Measurements from ENCODE around the gene ELOVL6.
"Not testable (repeated sequence)": the region's sequence is repeated elsewhere in the genome, so short reads cannot be mapped to it uniquely, and the experiment has no call there.

Gene ELOVL6

GRCh38 chr4:110196206-110196870 lies 2.1 kb downstream of the ELOVL6 start:
- DNase-seq, result peak; percentile 29

- DNase-seq, result no peak
Observed at GRCh38 chr4:110195561-110196205, 2.7 kb downstream of the ELOVL6 start.

- DNase-seq, result peak; percentile 87
Observed at GRCh38 chr4:110193822-110194761, 4.3 kb downstream of the ELOVL6 start.

- not testable (repeated sequence) for DNase-seq
Observed at GRCh38 chr4:110193287-110193686, 5.1 kb downstream of the ELOVL6 start.

- DNase-seq, result no peak
Observed at GRCh38 chr4:110190249-110190648, 8.2 kb downstream of the ELOVL6 start.

- no peak for DNase-seq
Observed at GRCh38 chr4:110188113-110188512, 10.3 kb downstream of the ELOVL6 start.

- no peak for DNase-seq
Observed at GRCh38 chr4:110184791-110185155, 13.6 kb downstream of the ELOVL6 start.

GRCh38 chr4:110184140-110184790 lies 14.2 kb downstream of the ELOVL6 start:
- DNase-seq, result no peak

GRCh38 chr4:110183643-110184042 lies 14.8 kb downstream of the ELOVL6 start:
- DNase-seq, result no peak

- DNase-seq, result no peak
Observed at GRCh38 chr4:110183058-110183457, 15.4 kb downstream of the ELOVL6 start.

- DNase-seq, result no peak
Observed at GRCh38 chr4:110181890-110182289, 16.5 kb downstream of the ELOVL6 start.

GRCh38 chr4:110175634-110176033 lies 22.8 kb downstream of the ELOVL6 start:
- no peak for DNase-seq

- no peak for DNase-seq
Observed at GRCh38 chr4:110172972-110173371, 25.4 kb downstream of the ELOVL6 start.

GRCh38 chr4:110171971-110172370 lies 26.4 kb downstream of the ELOVL6 start:
- no peak for DNase-seq

GRCh38 chr4:110170861-110171260 lies 27.6 kb downstream of the ELOVL6 start:
- no peak for DNase-seq

- peak; percentile 84 for DNase-seq
Observed at GRCh38 chr4:110165382-110166286, 32.8 kb downstream of the ELOVL6 start.

GRCh38 chr4:110164856-110165255 lies 33.6 kb downstream of the ELOVL6 start:
- peak; percentile 37 for DNase-seq

- DNase-seq, result no peak
Observed at GRCh38 chr4:110164251-110164650, 34.2 kb downstream of the ELOVL6 start.

GRCh38 chr4:110163327-110164069 lies 34.9 kb downstream of the ELOVL6 start:
- no peak for DNase-seq

GRCh38 chr4:110160618-110161017 lies 37.8 kb downstream of the ELOVL6 start:
- no peak for DNase-seq

GRCh38 chr4:110159541-110159940 lies 38.9 kb downstream of the ELOVL6 start:
- DNase-seq, result no peak
